Loucy (cell line): ENCODE results near the gene ADCY7.

Experiments used
- H2AFZ ChIP-seq: fragments of 200-600 bp; sonication (generic); 2 replicates; pipeline ENCODE4 v1.6.0; 2016; ENCODE audit warnings: antibody characterized with exemption, mild to moderate bottlenecking, low read length, moderate library complexity
- H3F3A ChIP-seq: fragments of 200-600 bp; 2 replicates; pipeline ENCODE4 v1.6.0; 2016; ENCODE audit warnings: antibody characterized with exemption, low read depth, mild to moderate bottlenecking
- H3K27me3 ChIP-seq: fragments of 200-600 bp; sonication (generic); 2 replicates; pipeline ENCODE4 v1.6.1; 2014; ENCODE audit warnings: low read length, mild to moderate bottlenecking; ENCODE audit not compliant: insufficient read depth, poor library complexity, severe bottlenecking
- H3K36me3 ChIP-seq: fragments of 200-600 bp; sonication (generic); 2 replicates; pipeline ENCODE4 v1.6.1; 2016; ENCODE audit warnings: low read length; ENCODE audit not compliant: insufficient read depth
- H3K4me1 ChIP-seq: fragments of 200-600 bp; sonication (generic); 2 replicates; pipeline ENCODE4 v1.5.1; 2014; ENCODE audit warnings: low read length, mild to moderate bottlenecking; ENCODE audit not compliant: insufficient read depth, poor library complexity, severe bottlenecking
- H3K4me2 ChIP-seq: fragments of 200-600 bp; sonication (generic); 2 replicates; pipeline ENCODE4 v1.6.0; 2014; ENCODE audit warnings: antibody characterized with exemption, low read length, low read depth, mild to moderate bottlenecking; ENCODE audit not compliant: poor library complexity, severe bottlenecking
- H3K4me3 ChIP-seq: fragments of 200-600 bp; sonication (generic); 2 replicates; pipeline ENCODE4 v1.5.1; 2014; ENCODE audit warnings: low read length, mild to moderate bottlenecking, mixed read lengths; ENCODE audit not compliant: poor library complexity, severe bottlenecking
- H3K79me2 ChIP-seq: fragments of 200-600 bp; sonication (generic); 2 replicates; pipeline ENCODE4 v1.6.1; 2014; ENCODE audit warnings: low read length; ENCODE audit not compliant: insufficient read depth
- H3K9ac ChIP-seq: fragments of 200-600 bp; sonication (generic); 2 replicates; pipeline ENCODE4 v1.6.0; 2014; ENCODE audit warnings: mild to moderate bottlenecking, low read depth, low read length, moderate library complexity; ENCODE audit not compliant: poor library complexity, severe bottlenecking
- H3K9me2 ChIP-seq: fragments of 200-600 bp; sonication (generic); replicated peaks from 2 replicates; pipeline ENCODE4 v1.6.1; 2016; ENCODE audit warnings: low read depth, low read length, mixed read lengths
- H3K9me3 ChIP-seq: fragments of 200-600 bp; sonication (generic); 2 replicates; pipeline ENCODE4 v1.6.1; 2014; ENCODE audit warnings: mild to moderate bottlenecking, antibody characterized with exemption, low read length, low read depth; ENCODE audit not compliant: insufficient read depth
- H4K20me1 ChIP-seq: fragments of 200-600 bp; sonication (generic); 2 replicates; pipeline ENCODE4 v1.6.0; 2014; ENCODE audit warnings: antibody characterized with exemption, low read length, mild to moderate bottlenecking; ENCODE audit not compliant: insufficient read depth, poor library complexity, severe bottlenecking
- EZH2phosphoT487 ChIP-seq: fragments of 200-600 bp; IDR thresholded peaks from 2 replicates; pipeline ENCODE4 v1.6.1; 2018; ENCODE audit warnings: antibody characterized with exemption, mild to moderate bottlenecking, moderate library complexity, borderline replicate concordance
- TF ChIP-seq, protein P1 (sequence below): fragments of 200-600 bp; sonication (generic); conservative IDR thresholded peaks from 2 replicates; pipeline ENCODE4 v1.5.1; 2014; ENCODE audit warnings: mild to moderate bottlenecking, antibody characterized with exemption, low read length

Gene ADCY7

DNA sequence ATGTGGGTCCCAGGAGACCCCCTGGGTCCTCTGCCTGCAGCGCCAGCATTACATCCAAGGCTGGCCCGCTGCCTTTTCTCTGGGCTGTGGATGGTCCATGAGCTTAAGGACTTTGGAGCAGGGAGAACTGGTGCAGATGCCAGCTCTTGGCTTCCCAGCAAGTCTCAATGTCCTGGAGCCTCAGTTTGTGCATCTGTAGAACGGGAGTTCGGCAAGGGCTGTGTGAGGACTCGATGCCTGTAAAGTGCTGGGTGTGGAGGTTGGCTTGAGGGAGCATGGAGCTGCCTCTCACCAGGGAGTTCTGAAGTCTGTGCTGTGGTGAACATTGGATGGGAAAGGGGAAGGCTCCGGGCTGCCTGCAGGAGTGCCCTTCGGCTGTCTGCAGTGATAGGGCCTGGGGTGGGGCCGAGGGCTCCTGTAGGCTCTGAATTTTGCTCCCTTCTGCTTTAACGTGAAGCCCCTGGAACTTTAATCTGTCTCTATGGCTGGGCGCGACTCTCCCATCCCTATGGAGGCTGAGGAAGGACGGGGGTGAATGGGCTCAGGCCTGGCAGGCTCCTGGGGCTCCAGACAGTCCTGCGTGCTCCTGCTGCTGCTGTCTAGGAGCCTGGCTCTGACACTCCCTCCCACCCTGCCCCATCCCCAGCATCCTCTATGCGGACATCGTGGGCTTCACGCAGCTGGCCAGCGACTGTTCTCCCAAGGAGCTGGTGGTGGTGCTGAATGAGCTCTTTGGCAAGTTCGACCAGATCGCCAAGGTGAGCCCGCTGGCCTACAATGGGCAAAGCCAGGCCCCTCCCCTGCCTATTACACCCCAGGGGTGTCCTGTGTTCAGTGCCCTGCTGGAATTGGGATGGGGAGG lies 27.9 kb downstream of the ADCY7 start:
- H4K20me1 ChIP-seq, result no peaks in the 10 kb centered on the region

DNA sequence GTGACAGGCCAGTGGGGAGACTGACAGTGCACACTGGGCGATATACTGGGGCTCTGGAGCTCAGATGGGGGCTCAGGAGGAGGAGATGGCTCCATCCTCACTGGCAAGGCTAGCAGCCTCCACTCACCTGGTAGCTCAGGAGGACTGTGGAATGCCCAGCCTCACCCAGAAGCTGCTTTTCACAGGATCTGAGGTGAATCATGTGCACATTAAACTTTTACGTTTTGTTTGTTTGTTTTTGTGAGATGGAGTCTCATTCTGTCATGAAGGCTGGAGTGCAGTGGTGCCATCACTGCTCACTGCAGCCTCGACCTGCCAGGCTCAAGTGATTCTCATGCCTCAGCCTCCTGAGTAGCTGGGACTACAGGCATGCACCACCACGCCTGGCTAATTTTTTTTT lies 28.6 kb downstream of the ADCY7 start:
- Histone ChIP-seq H4K20me1 (no peaks in the 10 kb centered on the region), H3K9ac (no peak overlapping the region), H3K4me1 (no peaks in the 10 kb centered on the region), H3K4me3 (no peak overlapping the region), H3K79me2 (peaks cover 8% of the 10 kb centered on the region; the same call in 1 of the 2 replicates), H3K4me2 (no peak overlapping the region), H3K9me2 (no peaks in the 10 kb centered on the region), H3K36me3 (peaks cover 84% of the 10 kb centered on the region; the same call in 1 of the 2 replicates), H3K9me3 (no peaks in the 10 kb centered on the region), H3F3A (no peaks in the 10 kb centered on the region), H3K27me3 (no peaks in the 10 kb centered on the region), H2AFZ (no peak overlapping the region)
- TF ChIP-seq EZH2phosphoT487, result no peak
- TF ChIP-seq, protein P1, sequence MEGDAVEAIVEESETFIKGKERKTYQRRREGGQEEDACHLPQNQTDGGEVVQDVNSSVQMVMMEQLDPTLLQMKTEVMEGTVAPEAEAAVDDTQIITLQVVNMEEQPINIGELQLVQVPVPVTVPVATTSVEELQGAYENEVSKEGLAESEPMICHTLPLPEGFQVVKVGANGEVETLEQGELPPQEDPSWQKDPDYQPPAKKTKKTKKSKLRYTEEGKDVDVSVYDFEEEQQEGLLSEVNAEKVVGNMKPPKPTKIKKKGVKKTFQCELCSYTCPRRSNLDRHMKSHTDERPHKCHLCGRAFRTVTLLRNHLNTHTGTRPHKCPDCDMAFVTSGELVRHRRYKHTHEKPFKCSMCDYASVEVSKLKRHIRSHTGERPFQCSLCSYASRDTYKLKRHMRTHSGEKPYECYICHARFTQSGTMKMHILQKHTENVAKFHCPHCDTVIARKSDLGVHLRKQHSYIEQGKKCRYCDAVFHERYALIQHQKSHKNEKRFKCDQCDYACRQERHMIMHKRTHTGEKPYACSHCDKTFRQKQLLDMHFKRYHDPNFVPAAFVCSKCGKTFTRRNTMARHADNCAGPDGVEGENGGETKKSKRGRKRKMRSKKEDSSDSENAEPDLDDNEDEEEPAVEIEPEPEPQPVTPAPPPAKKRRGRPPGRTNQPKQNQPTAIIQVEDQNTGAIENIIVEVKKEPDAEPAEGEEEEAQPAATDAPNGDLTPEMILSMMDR, result no peak

More for the DNA sequence above, 27.9 kb downstream of the ADCY7 start:
- no peak overlapping the region for H3K4me3 ChIP-seq
- H2AFZ ChIP-seq, result no peak overlapping the region
- H3K27me3 ChIP-seq, result no peaks in the 10 kb centered on the region
- no peaks in the 10 kb centered on the region for H3F3A ChIP-seq
- H3K36me3 ChIP-seq, result peaks cover 86% of the 10 kb centered on the region; the same call in 1 of the 2 replicates
- no peak overlapping the region for H3K4me2 ChIP-seq
- H3K9ac ChIP-seq, result no peak overlapping the region
- H3K4me1 ChIP-seq, result no peaks in the 10 kb centered on the region
- H3K79me2 ChIP-seq, result peaks cover 13% of the 10 kb centered on the region; the same call in 1 of the 2 replicates
- no peaks in the 10 kb centered on the region for H3K9me3 ChIP-seq
- no peaks in the 10 kb centered on the region for H3K9me2 ChIP-seq
- TF ChIP-seq, protein P1, result no peak
- TF ChIP-seq EZH2phosphoT487, result no peak

GRCh38 chr16:50295541-50296132 lies 29.3 kb downstream of the ADCY7 start:
- Histone ChIP-seq H2AFZ (no peak overlapping the region), H3K4me3 (no peak overlapping the region), H3K4me1 (no peaks in the 10 kb centered on the region), H3F3A (no peaks in the 10 kb centered on the region), H3K9me2 (no peaks in the 10 kb centered on the region), H3K79me2 (0 out of 2 replicates have a peak, but pooled peaks cover under 1% of the 10 kb centered on the region), H3K9ac (no peak overlapping the region), H3K4me2 (no peak overlapping the region), H3K36me3 (peaks cover 82% of the 10 kb centered on the region; the same call in 1 of the 2 replicates), H4K20me1 (no peaks in the 10 kb centered on the region), H3K9me3 (no peaks in the 10 kb centered on the region), H3K27me3 (no peaks in the 10 kb centered on the region)
- TF ChIP-seq, protein P1, result no peak
- TF ChIP-seq EZH2phosphoT487, result no peak
